B cell (primary cell): ENCODE measurements around the gene NEGR1. TPM values are rescaled to one million over a fixed set of nuclear protein-coding genes. Genes with fewer than 3 reads are reported as not detected.

ENCODE experiments used
- ATAC-seq: fragments of 200-7000 bp; cut with Tn5 transposase; one replicate; pipeline ENCODE4 v1.10.0; 2021; ENCODE audit warnings: low read depth, mild to moderate bottlenecking, moderate number of reproducible peaks, moderate library complexity
- CTCF ChIA-PET: fragments of 350-600 bp; sonication (Branson Sonifier 250); formaldehyde crosslinking; loops from one replicate; lab custom pipeline; 2021; ENCODE audit warnings: antibody characterized with exemption, inconsistent platforms; lab: Charles Lee
- POLR2A ChIA-PET: fragments of 350-600 bp; sonication (Branson Sonifier 250); formaldehyde crosslinking; loops from one replicate; lab custom pipeline; 2021; ENCODE audit warnings: antibody characterized with exemption; lab: Charles Lee
- DNase-seq: peaks from one replicate; pipeline ENCODE4 v3.0.0; 2013
- H2AFZ ChIP-seq: 2 replicates; pipeline ENCODE4 v1.6.1; 2012; ENCODE audit warnings: mild to moderate bottlenecking, low read depth, low read length; ENCODE audit not compliant: insufficient read depth, poor library complexity, severe bottlenecking
- H3K27ac ChIP-seq, 2 donors: 1 replicate in 1 of 2; 2 replicates in 1 of 2; pipeline ENCODE4 v1.5.1; 2012 to 2013; ENCODE audit warnings: low read length in 2 of 2, mild to moderate bottlenecking in 2 of 2, moderate library complexity in 1 of 2
- H3K27me3 ChIP-seq, 4 experiments: fragments of 200-600 bp in 1 of 4; sonication (generic) in 1 of 4; replicated peaks in 1 of 4; 1 replicate in 2 of 4; 2 replicates in 2 of 4; pipeline versions ENCODE4 v1.6.1 to v1.7.0; 2013 to 2016; ENCODE audit warnings: low read length in 3 of 4, mild to moderate bottlenecking in 2 of 4, mixed read lengths in 1 of 4, moderate library complexity in 1 of 4; ENCODE audit not compliant: insufficient read depth in 4 of 4, control insufficient read depth in 3 of 4; ENCODE audit errors: control extremely low read depth in 1 of 4
- H3K36me3 ChIP-seq, 2 experiments: replicated peaks in 1 of 2; 1 replicate in 1 of 2; 2 replicates in 1 of 2; pipeline versions ENCODE4 v1.6.1 to v1.7.1; 2013; ENCODE audit warnings: low read length in 1 of 2; ENCODE audit not compliant: insufficient read depth in 2 of 2, control insufficient read depth in 1 of 2; ENCODE audit errors: control extremely low read depth in 1 of 2, extremely low read depth in 1 of 2
- H3K4me1 ChIP-seq, 2 donors: fragments of 200-600 bp in 1 of 2; sonication (generic) in 1 of 2; 1 replicate in 1 of 2; 2 replicates in 1 of 2; pipeline versions ENCODE4 v1.5.1 to v1.6.1; 2013 to 2017; ENCODE audit warnings: low read length in 2 of 2; ENCODE audit not compliant: control insufficient read depth in 2 of 2, insufficient read depth in 2 of 2
- H3K4me2 ChIP-seq: replicated peaks from 2 replicates; pipeline ENCODE3; 2012; ENCODE audit warnings: mild to moderate bottlenecking, low read depth, low read length; ENCODE audit not compliant: poor library complexity, severe bottlenecking
- H3K4me3 ChIP-seq, 5 experiments: fragments of 200-600 bp in 1 of 5; sonication (generic) in 1 of 5; 1 replicate in 3 of 5; 2 replicates in 2 of 5; pipeline versions ENCODE4 v1.5.1 to v1.7.0; 2011 to 2016; ENCODE audit warnings: low read length in 4 of 5, mild to moderate bottlenecking in 4 of 5, low read depth in 2 of 5, control low read depth in 1 of 5, moderate library complexity in 1 of 5; ENCODE audit not compliant: insufficient read depth in 1 of 5; ENCODE audit errors: control extremely low read depth in 1 of 5, extremely low read depth in 1 of 5
- H3K79me2 ChIP-seq: fragments of 200-600 bp; sonication (generic); one replicate; pipeline ENCODE4 v1.6.0; 2016; ENCODE audit warnings: low read length; ENCODE audit not compliant: control insufficient read depth, insufficient read depth
- H3K9ac ChIP-seq: fragments of 200-600 bp; sonication (generic); 2 replicates; pipeline ENCODE4 v1.6.1; 2017; ENCODE audit warnings: mild to moderate bottlenecking, low read length, moderate library complexity
- H3K9me3 ChIP-seq, 3 donors: one replicate each; pipeline versions ENCODE4 v1.6.1 to v1.7.1; 2013; ENCODE audit warnings: low read length in 2 of 3; ENCODE audit not compliant: control insufficient read depth in 2 of 3, insufficient read depth in 1 of 3; ENCODE audit errors: control extremely low read depth in 1 of 3
- H4K20me1 ChIP-seq: 2 replicates; pipeline ENCODE4 v1.6.0; 2012; ENCODE audit warnings: mild to moderate bottlenecking, low read length; ENCODE audit not compliant: insufficient read depth, control insufficient read depth, poor library complexity, severe bottlenecking
- H3K27ac Mint-ChIP-seq: one replicate; pipeline ENCODE4 v1.8.0; 2021; ENCODE audit warnings: mixed read lengths
- H3K27me3 Mint-ChIP-seq: one replicate; pipeline ENCODE4 v1.8.0; 2021; ENCODE audit warnings: mixed read lengths
- H3K4me1 Mint-ChIP-seq: one replicate; pipeline ENCODE4 v1.8.0; 2021; ENCODE audit warnings: mixed read lengths
- H3K4me3 Mint-ChIP-seq: one replicate; pipeline ENCODE4 v1.8.0; 2021; ENCODE audit warnings: mixed read lengths
- H3K9me3 Mint-ChIP-seq: one replicate; pipeline ENCODE4 v1.8.0; 2022; ENCODE audit warnings: mixed read lengths; ENCODE audit not compliant: insufficient read depth
- EZH2 ChIP-seq: IDR thresholded peaks from 2 replicates; pipeline ENCODE4 v1.6.1; 2012; ENCODE audit warnings: borderline replicate concordance, low read depth, mild to moderate bottlenecking, moderate library complexity, low read length; ENCODE audit not compliant: insufficient read depth, poor library complexity, severe bottlenecking
- WGBS: methylation state at CpG from one replicate; pipeline ENCODE4 v1.1.5; 2013; ENCODE audit warnings: missing lambda C conversion rate; ENCODE audit not compliant: insufficient coverage; 5-methylcytosine and 5-hydroxymethylcytosine counted together
- intact Hi-C: fragments of 100-400 bp; cut with micrococcal nuclease; formaldehyde crosslinking; loops from one replicate; pipeline ENCODE4 v1.10.0; 2022
- polyA plus RNA-seq: library from polyadenylated mRNA; depleted of rRNA; stranded (reverse); fragments of >200 nt; gene quantifications from 2 replicates; pipeline ENCODE4 v1.2.3, GENCODE V29; 2012
- total RNA-seq, 2 donors: library from RNA; stranded (reverse); fragments of 120-200 nt in 1 of 2; gene quantifications; 1 replicate in 1 of 2; 2 replicates in 1 of 2; pipeline versions ENCODE4 v1.2.3 to v1.2.4, GENCODE V29; 2013 to 2022
- TF ChIP-seq, protein P1 (sequence below): fragments of 200-600 bp; IDR thresholded peaks from one replicate; pipeline ENCODE4 v1.8.0; 2022; ENCODE audit warnings: antibody characterized with exemption, mild to moderate bottlenecking

NEGR1 gene
- total and polyA plus RNA-seq, 2 donors (not counting 1 experiment from before 2014, with no cell fraction given), result 0.01 TPM; not detected in 1

DNA sequence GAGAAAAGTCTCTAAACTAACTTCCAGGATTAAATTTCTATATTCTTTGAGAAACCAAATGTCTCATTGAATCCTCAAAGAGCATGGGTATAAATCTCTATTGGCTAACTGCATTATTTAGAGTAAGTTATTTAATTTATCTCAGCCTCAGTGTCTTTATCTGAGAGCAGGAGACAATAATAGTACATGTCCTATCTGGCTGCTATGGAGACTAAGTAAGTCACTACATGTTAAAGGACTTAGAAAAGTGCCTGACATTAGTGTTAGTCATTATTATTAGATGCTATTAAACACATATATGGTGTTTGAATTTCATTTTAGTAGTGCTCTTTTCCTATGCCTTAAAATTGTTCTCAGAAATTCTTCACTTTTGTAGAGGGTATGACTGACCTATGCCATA, 505.2 kb downstream of the NEGR1 start:
- no peaks in the 10 kb centered on the region for H3K9me3 ChIP-seq
- no peak for TF ChIP-seq EZH2
- TF ChIP-seq, protein P1, sequence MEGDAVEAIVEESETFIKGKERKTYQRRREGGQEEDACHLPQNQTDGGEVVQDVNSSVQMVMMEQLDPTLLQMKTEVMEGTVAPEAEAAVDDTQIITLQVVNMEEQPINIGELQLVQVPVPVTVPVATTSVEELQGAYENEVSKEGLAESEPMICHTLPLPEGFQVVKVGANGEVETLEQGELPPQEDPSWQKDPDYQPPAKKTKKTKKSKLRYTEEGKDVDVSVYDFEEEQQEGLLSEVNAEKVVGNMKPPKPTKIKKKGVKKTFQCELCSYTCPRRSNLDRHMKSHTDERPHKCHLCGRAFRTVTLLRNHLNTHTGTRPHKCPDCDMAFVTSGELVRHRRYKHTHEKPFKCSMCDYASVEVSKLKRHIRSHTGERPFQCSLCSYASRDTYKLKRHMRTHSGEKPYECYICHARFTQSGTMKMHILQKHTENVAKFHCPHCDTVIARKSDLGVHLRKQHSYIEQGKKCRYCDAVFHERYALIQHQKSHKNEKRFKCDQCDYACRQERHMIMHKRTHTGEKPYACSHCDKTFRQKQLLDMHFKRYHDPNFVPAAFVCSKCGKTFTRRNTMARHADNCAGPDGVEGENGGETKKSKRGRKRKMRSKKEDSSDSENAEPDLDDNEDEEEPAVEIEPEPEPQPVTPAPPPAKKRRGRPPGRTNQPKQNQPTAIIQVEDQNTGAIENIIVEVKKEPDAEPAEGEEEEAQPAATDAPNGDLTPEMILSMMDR, result no peak
- no peak for DNase-seq
- POLR2A ChIA-PET, result no interaction called here
- H3K27me3 Mint-ChIP-seq, result no peaks in the 10 kb centered on the region
- H3K4me2 ChIP-seq, result no peak overlapping the region
- no peak overlapping the region for H3K27ac Mint-ChIP-seq
- no peaks in the 10 kb centered on the region for H3K4me1 ChIP-seq
- no peak overlapping the region for H3K4me3 Mint-ChIP-seq
- no peak overlapping the region for H3K27ac ChIP-seq
- intact Hi-C loops, result no loop called here
- H3K9me3 Mint-ChIP-seq, result peaks cover 3% of the 10 kb centered on the region
- CTCF ChIA-PET, result no interaction called here
- H3K9ac ChIP-seq, result no peak overlapping the region
- no peaks in the 10 kb centered on the region for H4K20me1 ChIP-seq
- H3K4me3 ChIP-seq, result no peak overlapping the region
- no peak overlapping the region for H2AFZ ChIP-seq
- H3K36me3 ChIP-seq, result no peaks in the 10 kb centered on the region
- no peak for ATAC-seq
- no peaks in the 10 kb centered on the region for H3K79me2 ChIP-seq
- no peaks in the 10 kb centered on the region for H3K4me1 Mint-ChIP-seq
- H3K27me3 ChIP-seq, result no peaks in the 10 kb centered on the region

- Histone ChIP-seq H3K36me3 (no peaks in the 10 kb centered on the region), H3K27ac (no peak overlapping the region), H3K4me1 (no peaks in the 10 kb centered on the region), H3K9me3 (no peaks in the 10 kb centered on the region), H3K27me3 (no peaks in the 10 kb centered on the region), H3K79me2 (no peaks in the 10 kb centered on the region), H3K4me2 (no peak overlapping the region), H3K4me3 (no peak overlapping the region), H2AFZ (no peak overlapping the region), H4K20me1 (no peaks in the 10 kb centered on the region), H3K9ac (no peak overlapping the region)
- TF ChIP-seq EZH2, result no peak
- TF ChIP-seq, protein P1, result no peak
- Mint-ChIP-seq H3K4me3 (no peak overlapping the region), H3K9me3 (peaks cover 9% of the 10 kb centered on the region), H3K4me1 (no peaks in the 10 kb centered on the region), H3K27me3 (no peaks in the 10 kb centered on the region), H3K27ac (no peak overlapping the region)
- CTCF ChIA-PET, result no interaction called here
- intact Hi-C loops, result no loop called here
- DNase-seq, result no peak
- no CpG with 5 or more reads among the region's 1 CpG for WGBS
- no peak for ATAC-seq
- POLR2A ChIA-PET, result no interaction called here
These were observed 507.6 kb downstream of the NEGR1 start for GRCh38 chr1:71774705-71775104.
